Astrocyte (in vitro differentiated cells and primary cell): ENCODE measurements around the gene ARHGAP28.

Experiments
- CTCF ChIP-seq: IDR thresholded peaks from 2 replicates; pipeline ENCODE4 v1.5.1; 2011; ENCODE audit warnings: low read depth, mild to moderate bottlenecking, inconsistent platforms, low read length, moderate library complexity; ENCODE audit not compliant: insufficient read depth
- EZH2 ChIP-seq: IDR thresholded peaks from 2 replicates; pipeline ENCODE4 v1.6.1; 2012; ENCODE audit warnings: mild to moderate bottlenecking, low read length, inconsistent platforms; ENCODE audit not compliant: insufficient read depth

GRCh38 chr18:6928359-6928758 lies 198.8 kb downstream of the ARHGAP28 start:
- TF ChIP-seq EZH2, result no peak
- TF ChIP-seq CTCF, result no peak
